PC-3 (cell line): ENCODE results near the gene FOXO6.

Experiments used
- CTCF ChIP-seq: fragments of 300-600 bp; sonication (generic); conservative IDR thresholded peaks from 2 replicates; pipeline ENCODE4 v1.5.1; 2017; ENCODE audit warnings: antibody characterized with exemption, low read depth, mild to moderate bottlenecking, low read length
- EZH2 ChIP-seq: fragments of 300-600 bp; sonication (generic); IDR thresholded peaks from one replicate; pipeline ENCODE4 v1.6.1; 2017; ENCODE audit warnings: antibody characterized with exemption, mild to moderate bottlenecking, low read length; ENCODE audit not compliant: unreplicated experiment
- EZH2phosphoT487 ChIP-seq: fragments of 300-600 bp; sonication (generic); IDR thresholded peaks from 2 replicates; pipeline ENCODE4 v1.6.1; 2018; ENCODE audit warnings: mild to moderate bottlenecking, antibody characterized with exemption, low read length, borderline replicate concordance

DNA sequence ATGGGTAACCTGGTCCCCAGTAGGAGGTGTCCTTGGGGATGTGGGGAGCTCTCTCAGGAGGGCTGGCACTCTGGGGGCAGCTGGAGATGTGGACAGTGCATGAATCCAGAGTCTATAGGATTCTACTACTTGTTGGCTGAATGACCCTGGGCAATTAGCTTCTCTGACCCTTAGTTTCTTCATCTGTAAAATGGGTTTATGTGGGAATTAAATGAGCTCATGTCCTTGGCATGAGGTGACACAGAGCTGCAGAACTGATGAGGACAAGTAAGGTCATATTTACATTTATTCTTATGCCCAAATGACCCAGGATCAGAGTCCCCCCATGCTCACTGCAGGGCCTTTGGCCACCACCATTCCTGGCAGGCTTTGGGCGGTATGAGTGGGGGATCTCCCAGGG is 29.3 kb downstream of the FOXO6 start:
- TF ChIP-seq CTCF (no peak), EZH2 (no peak), EZH2phosphoT487 (no peak)
